Measurements from ENCODE around the gene PLIN1. TPM values are rescaled to one million over a fixed set of nuclear protein-coding genes. Genes with fewer than 3 reads are reported as not detected.

The PLIN1 gene
- total RNA-seq, 1 donor from 2014 or later = 1.6 TPM

- intact Hi-C loops (cut with micrococcal nuclease) = no loop called here
- TF ChIP-seq, protein P1, sequence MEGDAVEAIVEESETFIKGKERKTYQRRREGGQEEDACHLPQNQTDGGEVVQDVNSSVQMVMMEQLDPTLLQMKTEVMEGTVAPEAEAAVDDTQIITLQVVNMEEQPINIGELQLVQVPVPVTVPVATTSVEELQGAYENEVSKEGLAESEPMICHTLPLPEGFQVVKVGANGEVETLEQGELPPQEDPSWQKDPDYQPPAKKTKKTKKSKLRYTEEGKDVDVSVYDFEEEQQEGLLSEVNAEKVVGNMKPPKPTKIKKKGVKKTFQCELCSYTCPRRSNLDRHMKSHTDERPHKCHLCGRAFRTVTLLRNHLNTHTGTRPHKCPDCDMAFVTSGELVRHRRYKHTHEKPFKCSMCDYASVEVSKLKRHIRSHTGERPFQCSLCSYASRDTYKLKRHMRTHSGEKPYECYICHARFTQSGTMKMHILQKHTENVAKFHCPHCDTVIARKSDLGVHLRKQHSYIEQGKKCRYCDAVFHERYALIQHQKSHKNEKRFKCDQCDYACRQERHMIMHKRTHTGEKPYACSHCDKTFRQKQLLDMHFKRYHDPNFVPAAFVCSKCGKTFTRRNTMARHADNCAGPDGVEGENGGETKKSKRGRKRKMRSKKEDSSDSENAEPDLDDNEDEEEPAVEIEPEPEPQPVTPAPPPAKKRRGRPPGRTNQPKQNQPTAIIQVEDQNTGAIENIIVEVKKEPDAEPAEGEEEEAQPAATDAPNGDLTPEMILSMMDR (IDR thresholded peaks at IDR 0.05; ENCODE audit: borderline replicate concordance) = no peak
- Histone ChIP-seq H3K36me3 (no peaks in the 10 kb centered on the region), H3K9me3 (replicated peaks) (peaks cover 12% of the 10 kb centered on the region), H3K4me1 (no peaks in the 10 kb centered on the region), H3K27me3 (ENCODE audit: low read depth) (no peaks in the 10 kb centered on the region), H3K4me3 (no peak overlapping the region), H3K27ac (replicated peaks) (no peak overlapping the region)
- no peak for DNase-seq
These were observed 35.6 kb upstream of the PLIN1 start for GRCh38 chr15:89714775-89715174.

DNA sequence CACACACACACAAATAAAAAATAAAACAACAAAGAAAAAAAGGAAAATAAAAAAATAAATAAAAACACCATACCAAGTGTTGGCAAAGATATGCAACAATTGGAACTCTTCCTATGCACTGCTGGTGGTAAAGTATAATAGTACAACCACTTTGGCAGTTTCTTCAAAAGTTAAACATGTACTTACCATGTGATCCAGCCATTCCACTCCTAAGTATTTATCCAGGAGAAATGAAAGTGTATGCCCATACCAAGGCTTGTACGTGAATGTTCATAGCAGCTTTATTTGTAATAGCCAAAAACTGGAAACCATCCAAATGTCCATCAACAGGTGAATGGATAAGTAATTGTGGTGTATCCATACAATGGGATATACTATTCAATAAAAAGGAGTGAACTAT lies 28.4 kb upstream of the PLIN1 start:
- TF ChIP-seq, protein P1 (IDR thresholded peaks at IDR 0.05; ENCODE audit: borderline replicate concordance) = no peak

GRCh38 chr15:89704411-89704810 lies 25.2 kb upstream of the PLIN1 start:
- intact Hi-C loops (cut with micrococcal nuclease) = no loop called here
- TF ChIP-seq, protein P1 (IDR thresholded peaks at IDR 0.05; ENCODE audit: borderline replicate concordance) = no peak
- H3K27me3 ChIP-seq (ENCODE audit: low read depth) = no peaks in the 10 kb centered on the region
- no peaks in the 10 kb centered on the region for H3K4me1 ChIP-seq
- DNase-seq = no peak
- H3K9me3 ChIP-seq (replicated peaks) = no peaks in the 10 kb centered on the region
- no peaks in the 10 kb centered on the region for H3K36me3 ChIP-seq
- H3K27ac ChIP-seq (replicated peaks) = no peak overlapping the region
- no peak overlapping the region for H3K4me3 ChIP-seq

More for the DNA sequence above, 28.4 kb upstream of the PLIN1 start:
- no peaks in the 10 kb centered on the region for H3K27me3 ChIP-seq (ENCODE audit: low read depth)
- H3K36me3 ChIP-seq = no peaks in the 10 kb centered on the region
- no peak overlapping the region for H3K4me3 ChIP-seq
- H3K9me3 ChIP-seq (replicated peaks) = peaks cover 12% of the 10 kb centered on the region
- DNase-seq = no peak
- intact Hi-C loops (cut with micrococcal nuclease) = no loop called here
- H3K27ac ChIP-seq (replicated peaks) = no peak overlapping the region
- no peaks in the 10 kb centered on the region for H3K4me1 ChIP-seq

DNA sequence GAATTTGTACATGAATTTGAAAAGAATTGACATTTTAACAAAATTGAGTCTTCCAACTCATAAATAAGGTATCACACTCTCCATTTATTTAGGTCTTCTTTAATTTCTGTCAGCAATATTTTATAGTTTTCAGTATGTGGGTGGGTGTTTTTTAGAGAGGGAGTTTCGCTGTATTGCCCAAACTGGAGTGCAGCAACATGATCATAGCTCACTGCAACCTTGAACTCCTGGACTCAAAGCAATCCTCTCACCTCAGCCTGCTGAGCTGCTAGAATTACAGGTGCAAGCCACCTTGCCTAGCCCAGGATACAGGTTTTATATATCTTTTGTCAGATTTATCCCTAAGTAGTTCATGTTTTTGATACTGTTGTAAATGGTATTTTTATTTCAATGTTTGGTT lies 16.0 kb upstream of the PLIN1 start:
- H3K4me3 ChIP-seq = no peak overlapping the region
- peaks cover 4% of the 10 kb centered on the region for H3K27me3 ChIP-seq (ENCODE audit: low read depth)
- no peak for DNase-seq
- intact Hi-C loops (cut with micrococcal nuclease) = no loop called here
- peaks cover 10% of the 10 kb centered on the region for H3K4me1 ChIP-seq
- H3K27ac ChIP-seq (replicated peaks) = no peak overlapping the region
- no peaks in the 10 kb centered on the region for H3K36me3 ChIP-seq
- H3K9me3 ChIP-seq (replicated peaks) = no peaks in the 10 kb centered on the region
- TF ChIP-seq, protein P1 (IDR thresholded peaks at IDR 0.05; ENCODE audit: borderline replicate concordance) = no peak

GRCh38 chr15:89693696-89694095 lies 14.5 kb upstream of the PLIN1 start:
- TF ChIP-seq, protein P1 (IDR thresholded peaks at IDR 0.05; ENCODE audit: borderline replicate concordance) = no peak
- Histone ChIP-seq H3K36me3 (no peaks in the 10 kb centered on the region), H3K4me1 (peaks cover 22% of the 10 kb centered on the region), H3K27ac (replicated peaks) (no peak overlapping the region), H3K27me3 (ENCODE audit: low read depth) (peaks cover 4% of the 10 kb centered on the region), H3K4me3 (no peak overlapping the region), H3K9me3 (replicated peaks) (no peaks in the 10 kb centered on the region)
- no peak for DNase-seq
- intact Hi-C loops (cut with micrococcal nuclease) = no loop called here

DNA sequence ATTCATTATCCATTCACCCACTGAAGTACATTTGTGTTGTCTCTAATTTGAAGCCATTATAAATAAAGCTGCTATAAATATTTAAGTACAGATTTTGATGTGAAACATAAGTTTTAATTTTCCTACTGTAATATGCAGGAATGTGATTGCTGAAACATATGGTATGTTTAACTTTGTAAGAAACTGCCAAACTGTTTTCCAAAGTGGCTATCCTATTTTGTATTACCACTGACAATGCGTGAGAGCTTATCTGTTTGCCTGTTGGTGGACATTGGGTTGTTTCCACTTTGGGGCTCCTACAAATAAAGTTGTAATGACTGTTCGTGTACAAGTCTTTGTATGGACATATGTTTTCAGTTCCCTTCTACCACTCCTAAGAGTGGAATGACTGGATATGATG lies 13.9 kb upstream of the PLIN1 start:
- intact Hi-C loops (cut with micrococcal nuclease) = no loop called here
- no peak overlapping the region for H3K27ac ChIP-seq (replicated peaks)
- no peaks in the 10 kb centered on the region for H3K27me3 ChIP-seq (ENCODE audit: low read depth)
- H3K36me3 ChIP-seq = no peaks in the 10 kb centered on the region
- H3K4me3 ChIP-seq = no peak overlapping the region
- no peaks in the 10 kb centered on the region for H3K9me3 ChIP-seq (replicated peaks)
- H3K4me1 ChIP-seq = peaks cover 22% of the 10 kb centered on the region
- TF ChIP-seq, protein P1 (IDR thresholded peaks at IDR 0.05; ENCODE audit: borderline replicate concordance) = no peak
- no peak for DNase-seq
